Activated CD8-positive, alpha-beta memory T cell treated with anti-CD3 and anti-CD28 coated beads for 36 hours (primary cell): ENCODE results near the gene MALAT1. TPM values are rescaled to one million over a fixed set of nuclear protein-coding genes. Genes with fewer than 3 reads are reported as not detected.

Source experiments
- CTCF ChIA-PET: fragments of 350-600 bp; sonication (Branson Sonifier 250); formaldehyde crosslinking; loops from one replicate; lab custom pipeline; 2021; ENCODE audit warnings: antibody characterized with exemption; lab: Charles Lee
- POLR2A ChIA-PET: fragments of 350-600 bp; sonication (Branson Sonifier 250); formaldehyde crosslinking; loops from one replicate; lab custom pipeline; 2021; ENCODE audit warnings: antibody characterized with exemption; lab: Charles Lee
- total RNA-seq, 2 experiments: library from RNA; stranded (reverse); gene quantifications; one replicate each; pipeline ENCODE4 v1.2.3, GENCODE V29; 2021

MALAT1 gene
- total RNA-seq, 2 experiments from 2014 or later = 3,032 to 3,074 TPM

GRCh38 chr11:65554057-65554818 is 55.4 kb downstream of the MALAT1 start:
- ChIA-PET POLR2A (no interaction called here), CTCF (interaction anchor here (0.8 to 3.6 kb wide), 5 partner anchors 11 to 21 kb away, joined by 3 to 28 read pairs (median 3); partner anchors contain the start of gene EHBP1L1)

- POLR2A ChIA-PET = no interaction called here
- CTCF ChIA-PET = interaction anchor here (0.9 to 1.5 kb wide), 2 partner anchors 10 to 18 kb away, joined by 3 to 8 read pairs; no protein-coding TSS in a partner anchor
Measured at GRCh38 chr11:65554842-65555430, 56.1 kb downstream of the MALAT1 start.

- ChIA-PET POLR2A (no interaction called here), CTCF (interaction anchor here (1.5 to 1.6 kb wide), 2 partner anchors 9 to 15 kb away, joined by 6 to 8 read pairs; no protein-coding TSS in a partner anchor)
Measured at GRCh38 chr11:65555693-65556231, 56.9 kb downstream of the MALAT1 start.

Other genes with a start within 250 kb of the MALAT1 start
- 10 to 100 TPM; 73.8 to 80.7 TPM for gene POLA2, start 237.1 kb upstream of the MALAT1 start, total RNA-seq
- gene CDC42EP2, start 184.2 kb upstream of the MALAT1 start, total RNA-seq = under 1 TPM; 0.78 to 0.82 TPM
- 10 to 100 TPM; 52.3 to 60.1 TPM for gene DPF2, start 165.2 kb upstream of the MALAT1 start, total RNA-seq
- gene TIGD3, start 144.3 kb upstream of the MALAT1 start, total RNA-seq = under 1 TPM; 0.65 TPM
- 10 to 100 TPM; 12.5 to 15.1 TPM for gene SLC25A45, start 116.4 kb upstream of the MALAT1 start, total RNA-seq
- 10 to 100 TPM; 39.3 to 44.2 TPM for gene FRMD8, start 112.4 kb upstream of the MALAT1 start, total RNA-seq
- gene NEAT1, start 76.2 kb upstream of the MALAT1 start, total RNA-seq = 100 to 1,000 TPM; 282 to 294 TPM
- gene SCYL1, start 26.0 kb downstream of the MALAT1 start, total RNA-seq = 10 to 100 TPM; 83.7 to 87.8 TPM
- 10 to 100 TPM; 35.5 to 36.3 TPM for gene LTBP3, start 59.3 kb downstream of the MALAT1 start, total RNA-seq
- gene ZNRD2, start 71.4 kb downstream of the MALAT1 start, total RNA-seq = 10 to 100 TPM; 76.7 to 78.2 TPM
- 10 to 100 TPM; 30.3 to 31.1 TPM for gene FAM89B, start 73.5 kb downstream of the MALAT1 start, total RNA-seq
- 100 to 1,000 TPM; 115 to 120 TPM for gene EHBP1L1, start 77.0 kb downstream of the MALAT1 start, total RNA-seq
- gene KCNK7, start 96.8 kb downstream of the MALAT1 start, total RNA-seq = under 1 TPM; 0.34 to 0.46 TPM
- 10 to 100 TPM; 64.8 to 65.9 TPM for gene MAP3K11, start 115.2 kb downstream of the MALAT1 start, total RNA-seq
- gene PCNX3, start 116.7 kb downstream of the MALAT1 start, total RNA-seq = 10 to 100 TPM; 41.0 to 46.6 TPM
- 100 to 1,000 TPM; 141 to 143 TPM for gene SIPA1, start 139.1 kb downstream of the MALAT1 start, total RNA-seq
- 10 to 100 TPM; 78.9 to 80.2 TPM for gene RELA, start 163.9 kb downstream of the MALAT1 start, total RNA-seq
- 10 to 100 TPM; 64.8 to 72.7 TPM for gene KAT5, start 213.2 kb downstream of the MALAT1 start, total RNA-seq
- gene RNASEH2C, start 221.8 kb downstream of the MALAT1 start, total RNA-seq = 100 to 1,000 TPM; 116 to 130 TPM